Activated naive CD8-positive, alpha-beta T cell treated with anti-CD3 and anti-CD28 coated beads, Interleukin-2, amount 50 U/mL, for 16 hours (primary cell): ENCODE measurements around the gene FAM185A.
A peak's percentile ranks its signal among the peaks of the same experiment; 100 is the strongest.
"Not testable (repeated sequence)": the region's sequence is repeated elsewhere in the genome, so short reads cannot be mapped to it uniquely, and the experiment has no call there.

Source experiments
- DNase-seq: peaks from one replicate; pipeline ENCODE4 v3.0.0-alpha.2; 2020; ENCODE audit warnings: low read depth, low spot score

The FAM185A gene

GRCh38 chr7:102748605-102749444, at the start of gene FAM185A:
TSS of gene FAM185A (plus strand) at chr7:102748999. CDS start at chr7:102749208, 209 bp downstream.
- DNase-seq, result peak; percentile 87

- DNase-seq, result not testable (repeated sequence)
These were observed 35.6 kb upstream of the FAM185A start for GRCh38 chr7:102713011-102713690.

- not testable (repeated sequence) for DNase-seq
These were observed 35.1 kb upstream of the FAM185A start for GRCh38 chr7:102713691-102714080.

- DNase-seq, result not testable (repeated sequence)
These were observed 33.9 kb upstream of the FAM185A start for GRCh38 chr7:102714774-102715522.

- not testable (repeated sequence) for DNase-seq
These were observed 33.1 kb upstream of the FAM185A start for GRCh38 chr7:102715718-102716117.

DNA sequence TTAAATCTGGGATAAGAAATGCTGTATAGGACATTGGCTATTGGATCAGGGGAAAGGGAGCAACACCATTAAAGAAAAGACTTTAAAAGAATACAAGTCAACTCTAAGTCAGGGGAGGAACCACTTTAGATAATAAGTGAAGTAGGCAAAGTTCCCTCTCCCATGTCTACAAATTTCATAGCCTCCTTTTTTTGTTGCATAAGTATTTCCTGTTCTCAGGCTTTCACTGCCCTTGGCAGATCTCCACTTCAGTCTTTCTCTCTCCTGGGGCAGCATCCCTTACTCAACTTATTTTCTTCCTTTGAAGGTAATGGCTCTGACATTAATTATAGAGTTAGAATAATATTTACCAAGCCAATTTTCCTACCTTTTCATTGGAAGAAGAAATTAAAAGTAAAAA, 30.3 kb upstream of the FAM185A start:
- not testable (repeated sequence) for DNase-seq

DNA sequence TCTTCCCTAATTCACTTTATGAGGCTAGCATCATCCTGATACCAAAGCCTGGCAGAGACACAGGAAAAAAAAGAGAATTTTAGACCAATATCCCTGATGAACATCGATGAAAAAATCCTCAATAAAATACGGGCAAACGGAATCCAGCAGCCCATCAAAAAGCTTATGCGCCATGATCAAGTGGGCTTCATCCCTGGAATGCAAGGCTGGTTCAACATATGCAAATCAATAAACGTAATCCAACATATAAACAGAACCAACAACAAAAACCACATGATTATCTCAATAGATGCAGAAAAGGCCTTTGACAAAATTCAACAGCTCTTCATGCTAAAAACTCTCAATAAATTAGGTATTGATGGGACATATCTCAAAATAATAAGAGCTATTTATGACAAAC, 22.6 kb upstream of the FAM185A start:
- not testable (repeated sequence) for DNase-seq

DNA sequence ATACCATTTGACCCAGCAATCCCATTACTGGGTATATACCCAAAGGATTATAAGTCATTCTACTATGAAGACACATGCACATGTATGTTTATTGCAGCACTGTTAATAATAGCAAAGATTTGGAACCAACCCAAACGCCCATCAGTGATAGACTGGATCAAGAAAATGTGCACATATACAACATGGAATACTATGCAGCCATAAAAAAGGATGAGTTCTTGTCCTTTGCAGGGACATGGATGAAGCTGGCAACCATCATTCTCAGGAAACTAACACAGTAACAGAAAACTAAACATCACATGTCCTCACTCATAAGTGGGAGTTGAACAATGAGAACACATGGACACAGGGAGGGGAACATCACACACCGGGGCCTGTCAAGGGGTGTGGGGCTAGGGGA, 19.1 kb upstream of the FAM185A start:
- not testable (repeated sequence) for DNase-seq

- not testable (repeated sequence) for DNase-seq
These were observed 18.4 kb upstream of the FAM185A start for GRCh38 chr7:102730431-102730830.

DNA sequence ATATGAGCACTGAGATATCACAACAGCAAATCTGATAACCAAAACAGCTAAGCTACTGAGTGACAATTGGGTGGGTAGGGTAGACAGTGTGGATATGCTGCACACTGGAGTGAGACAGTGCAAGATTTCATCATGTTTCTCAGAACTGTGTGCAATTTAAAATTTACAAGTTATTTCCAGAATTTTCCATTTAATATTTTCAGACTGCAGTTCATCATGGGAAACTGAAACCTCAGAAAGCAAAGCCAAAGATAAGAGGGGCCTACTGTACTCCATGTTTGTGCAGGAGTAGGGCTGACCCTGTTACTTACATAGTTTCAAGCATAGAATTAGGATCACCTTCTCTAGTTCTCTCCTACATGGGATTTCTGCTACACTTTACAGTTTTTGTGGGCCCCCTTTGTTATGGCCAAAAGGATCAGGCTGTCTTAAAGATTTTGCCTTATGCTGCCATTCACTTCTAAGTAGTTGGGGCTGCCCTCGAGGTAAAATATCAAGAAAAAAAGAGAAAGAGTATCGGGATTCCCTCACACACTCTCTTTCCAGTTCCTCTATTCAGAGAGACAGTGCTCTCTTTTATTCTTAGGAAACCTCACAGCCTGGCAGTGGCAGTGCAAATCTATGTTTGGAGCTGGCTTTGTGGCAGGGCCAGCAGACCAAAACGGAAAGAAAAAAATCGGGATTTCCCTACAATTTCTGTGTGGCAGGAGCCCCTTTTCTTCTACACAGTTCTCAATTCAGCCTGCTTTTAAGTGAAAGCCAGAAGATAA, 6.6 kb upstream of the FAM185A start:
- DNase-seq, result not testable (repeated sequence)

DNA sequence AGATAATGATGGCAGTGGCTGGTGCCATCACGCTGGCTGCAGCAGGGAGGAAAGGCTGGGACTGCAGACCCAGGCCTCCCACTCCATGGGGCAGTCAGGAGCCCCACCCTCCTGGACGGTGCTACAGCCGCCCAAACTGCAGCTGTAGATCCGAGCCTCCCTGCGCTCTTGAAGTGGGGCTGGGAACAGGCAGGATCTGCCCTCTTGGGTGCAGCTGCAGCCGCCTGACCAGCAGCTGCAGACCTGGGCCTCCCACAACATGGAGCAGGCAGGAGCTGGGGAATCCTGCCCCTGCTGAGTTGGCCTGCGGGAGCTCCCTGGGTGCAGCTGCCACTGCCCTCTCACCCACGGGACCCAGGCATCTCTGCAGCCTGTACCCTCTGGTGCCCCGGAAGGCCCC, 4.9 kb upstream of the FAM185A start:
- not testable (repeated sequence) for DNase-seq

DNA sequence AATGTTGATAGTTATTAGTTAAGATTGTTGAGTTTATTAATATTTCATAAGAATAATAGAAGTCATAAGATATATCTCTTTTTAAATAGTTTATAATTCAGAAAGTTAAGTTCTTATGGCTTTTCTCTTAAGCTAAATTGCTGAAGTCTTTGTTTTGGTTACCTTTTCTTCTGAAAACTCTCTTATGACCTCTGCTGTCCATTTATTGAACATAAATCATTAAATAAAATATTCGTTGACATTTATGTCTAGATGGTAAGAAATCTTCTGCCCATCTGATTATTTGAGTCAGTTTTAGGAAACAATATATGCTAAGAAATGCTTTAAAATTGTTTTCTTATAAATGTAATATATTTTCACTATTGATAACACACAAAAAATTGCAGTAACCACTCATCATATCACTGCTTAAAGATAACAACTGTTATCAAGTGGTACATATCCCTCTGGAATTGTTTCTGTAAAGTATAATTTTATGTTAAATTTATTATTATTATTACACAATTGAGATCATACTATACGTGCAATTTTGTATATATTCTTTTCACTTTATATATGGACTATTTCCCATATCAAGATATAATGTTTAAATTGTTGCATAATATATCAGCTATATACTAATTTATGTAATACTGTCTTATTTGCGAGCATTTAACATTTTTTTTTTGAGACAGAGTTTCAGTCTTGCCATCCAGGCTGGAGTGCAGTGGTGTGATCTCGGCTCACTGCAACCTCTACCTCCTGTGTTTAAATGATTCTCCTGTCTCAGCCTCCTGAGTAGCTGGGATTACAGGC, 3.1 kb upstream of the FAM185A start:
- not testable (repeated sequence) for DNase-seq

DNA sequence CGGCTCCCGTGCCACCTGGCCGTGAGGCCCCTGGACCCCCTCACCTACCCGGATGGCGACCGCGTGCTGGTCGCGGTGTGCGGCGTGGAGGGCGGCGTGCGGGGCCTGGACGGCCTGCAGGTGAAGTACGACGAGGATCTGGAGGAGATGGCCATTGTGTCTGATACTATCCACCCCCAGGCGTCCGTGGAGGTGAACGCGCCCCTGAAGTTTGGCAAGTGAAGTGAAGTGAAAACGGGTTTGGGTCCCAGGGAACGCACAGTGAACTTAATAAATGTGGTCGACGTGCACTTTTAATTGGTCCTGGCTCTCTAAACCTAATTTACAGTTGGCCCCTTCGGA, 617 bp downstream of the FAM185A start:
- DNase-seq, result not testable (repeated sequence)

DNA sequence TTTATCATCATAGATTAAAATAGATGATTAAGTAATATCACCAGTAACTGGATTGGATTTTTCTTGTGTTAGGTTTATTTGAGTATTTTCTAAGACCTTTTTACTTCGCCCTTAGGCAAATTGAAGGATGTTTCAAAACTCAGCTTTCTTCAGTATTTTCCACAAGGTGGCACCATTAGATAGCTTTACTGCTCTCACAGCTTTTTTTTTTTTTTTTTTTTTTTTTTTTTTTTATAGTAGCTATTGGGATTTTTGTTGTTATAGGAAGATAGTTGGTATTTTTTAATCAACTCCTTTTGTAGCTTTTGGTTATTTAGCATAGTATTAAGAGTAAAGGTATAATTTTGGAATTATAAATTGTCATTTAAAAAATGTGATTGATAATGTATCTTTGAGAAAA, 9.4 kb downstream of the FAM185A start:
- DNase-seq, result not testable (repeated sequence)

DNA sequence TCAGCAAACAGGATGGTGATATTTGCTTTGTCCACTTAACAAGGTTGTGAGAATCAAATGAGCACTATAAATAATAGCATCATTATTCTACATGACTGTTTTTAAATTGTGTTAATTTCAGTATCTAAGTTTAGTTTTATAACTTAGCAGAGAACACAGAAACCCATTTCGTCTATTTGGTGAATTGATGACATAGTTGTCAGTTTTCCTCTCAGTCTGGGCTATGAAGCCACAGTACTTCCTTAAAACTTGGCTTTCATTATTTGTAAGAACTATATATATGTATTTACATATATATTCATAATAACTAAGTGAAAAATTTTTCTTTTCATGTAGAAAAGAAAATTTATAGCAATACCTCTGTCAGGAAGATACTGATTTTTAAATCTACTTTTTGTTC, 11.1 kb downstream of the FAM185A start:
- not testable (repeated sequence) for DNase-seq

GRCh38 chr7:102761234-102761633, 12.4 kb downstream of the FAM185A start:
- not testable (repeated sequence) for DNase-seq

GRCh38 chr7:102763295-102763905, 14.6 kb downstream of the FAM185A start:
- not testable (repeated sequence) for DNase-seq

- DNase-seq, result not testable (repeated sequence)
These were observed 20.9 kb downstream of the FAM185A start for GRCh38 chr7:102769657-102770192.

- not testable (repeated sequence) for DNase-seq
These were observed 21.7 kb downstream of the FAM185A start for GRCh38 chr7:102770467-102770866.

DNA sequence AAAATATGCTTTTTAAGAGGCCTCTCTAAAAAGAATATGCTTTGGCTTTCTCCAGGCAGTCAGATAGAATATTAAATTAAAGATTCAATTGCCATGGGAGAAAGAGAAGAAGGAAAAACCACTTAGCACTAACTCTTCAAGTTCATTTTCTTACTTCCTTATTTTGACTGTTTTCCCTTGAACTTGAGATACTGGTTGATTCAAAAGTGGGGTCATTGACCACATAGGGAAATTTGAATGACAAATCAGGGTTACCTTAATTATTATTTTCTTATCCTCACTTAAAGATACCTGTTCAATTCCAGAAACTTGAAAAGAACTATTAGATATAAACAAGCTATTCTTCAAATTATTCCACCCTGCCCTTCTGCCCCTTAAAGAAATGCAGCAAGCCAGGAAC, 27.4 kb downstream of the FAM185A start:
- not testable (repeated sequence) for DNase-seq
